RWPE2 (cell line): Measurements from ENCODE around the gene TSFM.

Experiments used
- ATAC-seq: fragments of 200-7000 bp; cut with Tn5 transposase; 3 replicates; pipeline ENCODE4 v1.9.1; 2021; ENCODE audit warnings: low read depth
- DNase-seq: peaks from one replicate; pipeline ENCODE4 v3.0.0-alpha.2; 2020; ENCODE audit warnings: low spot score
- H3K27ac ChIP-seq: fragments of 450-650 bp; 2 replicates; pipeline ENCODE4 v1.5.1; 2017; ENCODE audit warnings: mild to moderate bottlenecking; ENCODE audit not compliant: poor library complexity, severe bottlenecking
- H3K27me3 ChIP-seq: fragments of 250-450 bp; sonication (Bioruptor Pico); 2 replicates; pipeline ENCODE4 v1.5.1; 2021; ENCODE audit warnings: mild to moderate bottlenecking, moderate library complexity; ENCODE audit not compliant: insufficient read depth, poor library complexity, severe bottlenecking
- H3K36me3 ChIP-seq: fragments of 250-450 bp; sonication (Bioruptor Pico); 2 replicates; pipeline ENCODE4 v1.5.1; 2020; ENCODE audit warnings: low read depth, mild to moderate bottlenecking, moderate library complexity
- H3K4me1 ChIP-seq: fragments of 250-450 bp; sonication (Bioruptor Pico); 2 replicates; pipeline ENCODE4 v1.5.1; 2021; ENCODE audit warnings: mild to moderate bottlenecking, moderate library complexity; ENCODE audit not compliant: insufficient read depth, poor library complexity, severe bottlenecking
- H3K4me3 ChIP-seq: fragments of 250-450 bp; sonication (Bioruptor Pico); 2 replicates; pipeline ENCODE4 v1.5.1; 2021; ENCODE audit warnings: mild to moderate bottlenecking, moderate library complexity; ENCODE audit not compliant: severe bottlenecking
- H3K9me3 ChIP-seq: fragments of 250-450 bp; sonication (Bioruptor Pico); 2 replicates; pipeline ENCODE4 v1.5.1; 2021; ENCODE audit warnings: mild to moderate bottlenecking, moderate library complexity; ENCODE audit not compliant: severe bottlenecking
- TF ChIP-seq, protein P1 (sequence below): fragments of 450-650 bp; IDR thresholded peaks from one replicate; pipeline ENCODE4 v1.5.1; 2017; ENCODE audit warnings: mild to moderate bottlenecking, moderate library complexity; ENCODE audit not compliant: poor library complexity, severe bottlenecking

TSFM gene

DNA sequence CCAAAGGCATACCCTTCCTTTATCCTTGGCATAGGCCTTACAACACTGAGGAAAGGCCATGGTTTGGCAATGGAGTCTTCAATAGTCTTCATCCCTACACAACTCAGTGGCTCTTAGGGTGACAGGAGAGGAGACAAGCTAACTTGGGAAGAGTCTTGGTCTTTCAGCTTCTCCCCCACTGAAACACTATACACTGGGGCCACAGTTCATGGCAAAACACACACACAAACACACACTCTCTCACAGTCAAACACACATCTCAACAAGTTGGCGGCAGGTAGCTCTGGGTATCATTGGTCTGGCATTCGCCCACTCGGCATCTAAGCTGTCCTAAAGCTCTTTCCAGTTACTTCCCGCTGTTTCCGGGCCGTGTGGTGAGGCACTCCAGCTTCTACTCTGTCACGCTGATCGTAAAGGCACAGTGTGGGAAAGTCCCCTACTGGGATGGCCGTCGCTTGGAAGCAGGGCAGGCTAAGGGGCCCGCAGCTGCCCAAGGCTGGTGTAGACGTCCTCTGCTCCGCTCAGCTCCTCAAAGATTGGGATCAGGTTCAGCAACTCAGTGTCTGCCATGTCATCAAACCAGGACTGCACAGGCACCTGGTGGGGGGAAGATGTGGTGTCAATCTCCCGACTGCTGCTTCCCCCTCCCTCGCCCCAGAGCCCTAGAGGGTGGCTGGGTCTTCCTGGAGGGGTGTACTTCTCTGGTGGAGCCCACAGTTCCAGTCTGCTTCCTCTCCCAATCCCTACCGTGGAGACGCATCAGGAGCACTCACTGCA is 40.7 kb downstream of the TSFM start:
- Histone ChIP-seq H3K4me1 (no peaks in the 10 kb centered on the region), H3K36me3 (peaks cover 57% of the 10 kb centered on the region), H3K9me3 (no peaks in the 10 kb centered on the region), H3K4me3 (no peak overlapping the region), H3K27me3 (no peaks in the 10 kb centered on the region), H3K27ac (no peak overlapping the region)
- TF ChIP-seq, protein P1, sequence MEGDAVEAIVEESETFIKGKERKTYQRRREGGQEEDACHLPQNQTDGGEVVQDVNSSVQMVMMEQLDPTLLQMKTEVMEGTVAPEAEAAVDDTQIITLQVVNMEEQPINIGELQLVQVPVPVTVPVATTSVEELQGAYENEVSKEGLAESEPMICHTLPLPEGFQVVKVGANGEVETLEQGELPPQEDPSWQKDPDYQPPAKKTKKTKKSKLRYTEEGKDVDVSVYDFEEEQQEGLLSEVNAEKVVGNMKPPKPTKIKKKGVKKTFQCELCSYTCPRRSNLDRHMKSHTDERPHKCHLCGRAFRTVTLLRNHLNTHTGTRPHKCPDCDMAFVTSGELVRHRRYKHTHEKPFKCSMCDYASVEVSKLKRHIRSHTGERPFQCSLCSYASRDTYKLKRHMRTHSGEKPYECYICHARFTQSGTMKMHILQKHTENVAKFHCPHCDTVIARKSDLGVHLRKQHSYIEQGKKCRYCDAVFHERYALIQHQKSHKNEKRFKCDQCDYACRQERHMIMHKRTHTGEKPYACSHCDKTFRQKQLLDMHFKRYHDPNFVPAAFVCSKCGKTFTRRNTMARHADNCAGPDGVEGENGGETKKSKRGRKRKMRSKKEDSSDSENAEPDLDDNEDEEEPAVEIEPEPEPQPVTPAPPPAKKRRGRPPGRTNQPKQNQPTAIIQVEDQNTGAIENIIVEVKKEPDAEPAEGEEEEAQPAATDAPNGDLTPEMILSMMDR, result no peak
- DNase-seq (no peak), ATAC-seq (no peak)

GRCh38 chr12:57823908-57824640 is 41.5 kb downstream of the TSFM start:
- ATAC-seq (no peak), DNase-seq (no peak)
- Histone ChIP-seq H3K9me3 (no peaks in the 10 kb centered on the region), H3K27ac (no peak overlapping the region), H3K4me1 (no peaks in the 10 kb centered on the region), H3K27me3 (no peaks in the 10 kb centered on the region), H3K4me3 (no peak overlapping the region), H3K36me3 (peaks cover 65% of the 10 kb centered on the region)
- TF ChIP-seq, protein P1, result no peak

GRCh38 chr12:57825451-57825850 is 42.9 kb downstream of the TSFM start:
- peaks cover 74% of the 10 kb centered on the region for H3K36me3 ChIP-seq

GRCh38 chr12:57826400-57826799 is 43.8 kb downstream of the TSFM start:
- H3K36me3 ChIP-seq, result peaks cover 74% of the 10 kb centered on the region
- TF ChIP-seq, protein P1, result no peak
- no peak for DNase-seq

More at GRCh38 chr12:57825451-57825850, 42.9 kb downstream of the TSFM start:
- Histone ChIP-seq H3K27me3 (no peaks in the 10 kb centered on the region), H3K4me3 (no peak overlapping the region), H3K27ac (no peak overlapping the region), H3K4me1 (no peaks in the 10 kb centered on the region), H3K9me3 (no peaks in the 10 kb centered on the region)
- no peak for ATAC-seq
- no peak for DNase-seq
- TF ChIP-seq, protein P1, result no peak

More at GRCh38 chr12:57826400-57826799, 43.8 kb downstream of the TSFM start:
- ATAC-seq, result no peak
- Histone ChIP-seq H3K27me3 (no peaks in the 10 kb centered on the region), H3K27ac (no peak overlapping the region), H3K9me3 (no peaks in the 10 kb centered on the region), H3K4me3 (no peak overlapping the region), H3K4me1 (no peaks in the 10 kb centered on the region)
